MM.1S (cell line): ENCODE data around the gene COMP.

Experiments used
- EZH2 ChIP-seq: fragments of 300-600 bp; sonication (generic); optimal IDR thresholded peaks from 2 replicates; pipeline ENCODE3; 2017; ENCODE audit warnings: low read depth, mild to moderate bottlenecking, antibody characterized with exemption, low read length, mixed read lengths
- EZH2phosphoT487 ChIP-seq: fragments of 300-600 bp; sonication (generic); IDR thresholded peaks from 2 replicates; pipeline ENCODE4 v1.6.1; 2018; ENCODE audit warnings: antibody characterized with exemption, low read length
- TF ChIP-seq, protein P1 (sequence below): fragments of 300-600 bp; sonication (generic); IDR thresholded peaks from 2 replicates; pipeline ENCODE4 v1.5.1; 2016; ENCODE audit warnings: antibody characterized with exemption, low read length, mixed read lengths

DNA sequence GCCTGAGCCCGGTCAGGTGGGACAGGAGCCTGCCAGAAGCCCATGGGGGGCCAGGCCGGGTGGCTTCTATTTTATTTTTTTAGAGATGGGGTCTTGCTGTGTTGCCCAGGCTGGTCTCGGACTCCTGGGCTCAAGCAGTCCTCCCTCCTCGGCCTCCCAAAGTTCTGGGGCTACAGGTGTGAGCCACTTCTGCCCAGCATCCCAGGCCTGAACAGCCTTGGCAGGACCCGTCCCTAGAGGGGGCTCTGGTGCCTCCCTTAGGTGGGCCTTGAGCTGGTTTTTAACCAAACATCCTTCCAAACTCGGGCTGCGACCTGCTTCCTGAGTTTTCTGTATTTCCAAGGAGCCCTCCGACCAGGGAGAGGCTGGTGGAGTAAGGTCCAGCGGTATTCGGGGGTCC lies 10.5 kb downstream of the COMP start:
- TF ChIP-seq EZH2: no peak
- TF ChIP-seq, protein P1, sequence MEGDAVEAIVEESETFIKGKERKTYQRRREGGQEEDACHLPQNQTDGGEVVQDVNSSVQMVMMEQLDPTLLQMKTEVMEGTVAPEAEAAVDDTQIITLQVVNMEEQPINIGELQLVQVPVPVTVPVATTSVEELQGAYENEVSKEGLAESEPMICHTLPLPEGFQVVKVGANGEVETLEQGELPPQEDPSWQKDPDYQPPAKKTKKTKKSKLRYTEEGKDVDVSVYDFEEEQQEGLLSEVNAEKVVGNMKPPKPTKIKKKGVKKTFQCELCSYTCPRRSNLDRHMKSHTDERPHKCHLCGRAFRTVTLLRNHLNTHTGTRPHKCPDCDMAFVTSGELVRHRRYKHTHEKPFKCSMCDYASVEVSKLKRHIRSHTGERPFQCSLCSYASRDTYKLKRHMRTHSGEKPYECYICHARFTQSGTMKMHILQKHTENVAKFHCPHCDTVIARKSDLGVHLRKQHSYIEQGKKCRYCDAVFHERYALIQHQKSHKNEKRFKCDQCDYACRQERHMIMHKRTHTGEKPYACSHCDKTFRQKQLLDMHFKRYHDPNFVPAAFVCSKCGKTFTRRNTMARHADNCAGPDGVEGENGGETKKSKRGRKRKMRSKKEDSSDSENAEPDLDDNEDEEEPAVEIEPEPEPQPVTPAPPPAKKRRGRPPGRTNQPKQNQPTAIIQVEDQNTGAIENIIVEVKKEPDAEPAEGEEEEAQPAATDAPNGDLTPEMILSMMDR: no peak
- no peak for TF ChIP-seq EZH2phosphoT487
